IPS-15b (cell line): ENCODE measurements around the gene ZSCAN12.

Source experiments
- H3K27me3 ChIP-seq: one replicate; pipeline ENCODE4 v1.6.1; 2013; ENCODE audit warnings: low read length; ENCODE audit not compliant: control insufficient read depth, insufficient read depth
- H3K36me3 ChIP-seq: one replicate; pipeline ENCODE4 v1.6.1; 2013; ENCODE audit warnings: low read length; ENCODE audit not compliant: control insufficient read depth, insufficient read depth
- H3K4me1 ChIP-seq: one replicate; pipeline ENCODE4 v1.6.1; 2013; ENCODE audit warnings: mild to moderate bottlenecking, low read length; ENCODE audit not compliant: control insufficient read depth, insufficient read depth
- H3K4me3 ChIP-seq: one replicate; pipeline ENCODE4 v1.5.1; 2013; ENCODE audit warnings: low read depth, low read length
- H3K9ac ChIP-seq: one replicate; pipeline ENCODE4 v1.6.1; 2013; ENCODE audit warnings: low read depth, mild to moderate bottlenecking, low read length
- H3K9me3 ChIP-seq: one replicate; pipeline ENCODE4 v1.6.1; 2013; ENCODE audit warnings: mild to moderate bottlenecking, low read length; ENCODE audit not compliant: control insufficient read depth, insufficient read depth

ZSCAN12 gene

GRCh38 chr6:28334286-28335039 is 65.1 kb downstream of the ZSCAN12 start:
- no peaks in the 10 kb centered on the region for H3K36me3 ChIP-seq
- H3K9ac ChIP-seq: peak overlapping the region; percentile 93
- peaks cover 10% of the 10 kb centered on the region for H3K4me1 ChIP-seq
- no peaks in the 10 kb centered on the region for H3K9me3 ChIP-seq
- H3K27me3 ChIP-seq: no peaks in the 10 kb centered on the region
- H3K4me3 ChIP-seq: peak overlapping the region; percentile 83

- no peaks in the 10 kb centered on the region for H3K9me3 ChIP-seq
- peaks cover 10% of the 10 kb centered on the region for H3K4me1 ChIP-seq
- peaks cover 2% of the 10 kb centered on the region for H3K36me3 ChIP-seq
- no peaks in the 10 kb centered on the region for H3K27me3 ChIP-seq
- no peak overlapping the region for H3K4me3 ChIP-seq
- no peak overlapping the region for H3K9ac ChIP-seq
Observed at GRCh38 chr6:28333599-28334018, 65.9 kb downstream of the ZSCAN12 start.

GRCh38 chr6:28333047-28333446 is 66.5 kb downstream of the ZSCAN12 start:
- no peaks in the 10 kb centered on the region for H3K9me3 ChIP-seq
- no peaks in the 10 kb centered on the region for H3K27me3 ChIP-seq
- H3K36me3 ChIP-seq: peaks cover 2% of the 10 kb centered on the region
- H3K4me1 ChIP-seq: peaks cover 10% of the 10 kb centered on the region
- H3K9ac ChIP-seq: no peak overlapping the region
- H3K4me3 ChIP-seq: no peak overlapping the region

- Histone ChIP-seq H3K9me3 (peaks cover 17% of the 10 kb centered on the region), H3K36me3 (peaks cover 12% of the 10 kb centered on the region)
Observed at GRCh38 chr6:28330041-28330440, 69.5 kb downstream of the ZSCAN12 start.

More at GRCh38 chr6:28330041-28330440, 69.5 kb downstream of the ZSCAN12 start:
- Histone ChIP-seq H3K9ac (no peak overlapping the region), H3K4me3 (no peak overlapping the region), H3K4me1 (peaks cover 4% of the 10 kb centered on the region), H3K27me3 (no peaks in the 10 kb centered on the region)
